ENCODE measurements around the gene FAAH. TPM values are rescaled to one million over a fixed set of nuclear protein-coding genes. Genes with fewer than 3 reads are reported as not detected.

The FAAH gene
- polyA plus RNA-seq, 3 donors: 18.0 to 19.5 (median 18.0) TPM

DNA sequence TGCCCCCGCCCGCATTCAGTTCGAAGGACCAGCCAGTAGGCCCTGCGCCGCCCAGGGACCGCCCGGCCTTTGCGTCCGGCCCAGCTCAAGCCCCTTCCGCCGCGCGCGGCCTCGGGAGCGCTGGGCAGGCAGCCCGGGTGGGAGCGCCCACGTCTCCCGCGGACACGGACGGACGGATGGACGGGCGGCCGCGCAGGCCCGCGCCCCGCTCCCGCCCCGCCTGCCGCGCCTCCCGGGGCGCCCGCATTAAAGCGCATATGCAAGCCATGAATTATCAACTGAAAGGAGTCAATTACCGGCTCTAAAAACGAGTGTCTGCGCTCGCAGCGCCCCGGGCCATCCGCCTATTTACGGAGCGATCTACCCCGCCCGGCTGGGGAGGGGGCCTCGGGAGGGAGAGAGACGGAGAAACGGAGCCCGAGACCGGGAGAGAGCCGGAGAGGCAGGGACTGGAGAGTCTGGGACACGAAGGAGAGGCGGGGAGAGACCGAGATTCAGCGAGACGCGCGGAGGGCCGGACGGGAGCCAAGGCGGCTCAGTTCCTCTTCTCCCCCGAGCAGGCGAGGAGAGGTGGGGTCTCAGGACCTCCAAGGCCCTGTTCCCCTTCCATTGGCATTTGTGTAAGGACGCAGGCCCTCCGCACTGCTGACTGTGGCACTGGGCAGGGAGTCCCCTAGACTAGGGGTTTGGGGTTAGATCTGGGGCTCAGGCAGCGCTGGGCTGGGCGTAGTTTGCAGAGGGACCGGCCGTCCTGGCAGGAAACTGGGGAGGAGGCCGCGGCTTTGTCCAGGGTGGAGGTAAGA, 54.2 kb downstream of the FAAH start:
- no peak for DNase-seq (ENCODE audit: low read depth in 3 of 3, low spot score in 2 of 3)

DNA sequence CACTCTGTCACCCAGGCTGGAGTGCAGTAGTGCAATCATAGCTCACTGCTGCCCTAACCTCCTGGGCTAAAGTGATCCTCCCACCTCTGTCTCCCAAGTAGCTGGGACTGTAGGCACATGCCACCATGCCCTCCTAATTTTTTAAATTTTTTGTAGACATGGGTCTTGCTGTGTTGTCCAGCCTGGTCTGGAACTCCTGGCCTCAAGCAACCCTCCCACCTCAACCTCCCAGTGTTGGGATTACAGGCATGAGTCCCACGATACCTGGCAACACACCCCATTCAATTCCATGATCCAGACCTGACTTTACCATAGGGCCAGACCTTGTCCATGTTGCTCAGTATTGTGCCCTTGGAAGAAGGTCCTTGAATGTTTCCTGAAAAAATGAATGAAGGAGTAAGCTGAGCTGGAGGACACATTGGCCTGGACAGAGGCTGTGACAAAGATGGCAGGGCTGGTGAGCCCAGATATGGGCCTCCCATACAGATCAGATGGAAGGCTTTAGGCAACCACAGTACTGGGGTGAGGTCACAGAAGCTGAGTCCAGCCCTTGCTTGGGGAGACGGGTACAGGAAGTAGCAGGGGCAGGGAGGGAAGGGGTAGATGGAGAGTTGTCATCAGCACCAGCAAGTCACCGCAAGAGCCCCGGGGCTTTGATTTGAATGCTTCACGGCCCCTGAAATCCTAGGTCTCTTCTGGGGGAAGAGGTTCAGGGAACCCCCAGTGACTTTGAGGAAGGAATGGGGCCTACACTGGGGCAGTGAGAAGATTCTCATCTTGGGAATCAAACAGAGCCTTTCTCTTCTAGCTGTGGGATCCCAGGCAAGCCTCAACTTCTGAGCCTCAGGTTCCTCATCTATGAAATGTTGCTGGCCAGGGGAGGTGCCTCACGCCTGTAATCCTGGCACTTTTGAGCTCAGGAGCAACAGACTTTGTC, 55.4 kb downstream of the FAAH start:
- no peak for DNase-seq (ENCODE audit: low read depth in 3 of 3, low spot score in 2 of 3)

DNA sequence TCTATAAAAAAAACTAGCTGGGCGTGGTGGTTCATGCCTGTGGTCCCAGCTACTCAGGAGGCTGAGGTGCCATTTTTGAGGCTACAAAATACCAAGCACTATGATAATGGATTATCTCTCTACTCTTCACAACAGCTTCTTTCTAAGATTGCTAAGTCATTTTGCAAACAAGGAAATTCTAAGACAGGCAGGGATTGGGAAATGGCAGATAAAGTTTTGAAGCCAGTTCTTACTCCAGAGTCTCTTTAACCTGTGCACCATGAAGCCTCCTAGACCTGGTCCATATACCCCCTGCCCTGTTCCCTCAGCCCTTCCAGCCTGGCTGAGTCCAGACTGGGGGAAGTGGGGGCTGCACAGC, 56.0 kb downstream of the FAAH start:
- no peak for DNase-seq (ENCODE audit: low read depth in 3 of 3, low spot score in 2 of 3)

DNA sequence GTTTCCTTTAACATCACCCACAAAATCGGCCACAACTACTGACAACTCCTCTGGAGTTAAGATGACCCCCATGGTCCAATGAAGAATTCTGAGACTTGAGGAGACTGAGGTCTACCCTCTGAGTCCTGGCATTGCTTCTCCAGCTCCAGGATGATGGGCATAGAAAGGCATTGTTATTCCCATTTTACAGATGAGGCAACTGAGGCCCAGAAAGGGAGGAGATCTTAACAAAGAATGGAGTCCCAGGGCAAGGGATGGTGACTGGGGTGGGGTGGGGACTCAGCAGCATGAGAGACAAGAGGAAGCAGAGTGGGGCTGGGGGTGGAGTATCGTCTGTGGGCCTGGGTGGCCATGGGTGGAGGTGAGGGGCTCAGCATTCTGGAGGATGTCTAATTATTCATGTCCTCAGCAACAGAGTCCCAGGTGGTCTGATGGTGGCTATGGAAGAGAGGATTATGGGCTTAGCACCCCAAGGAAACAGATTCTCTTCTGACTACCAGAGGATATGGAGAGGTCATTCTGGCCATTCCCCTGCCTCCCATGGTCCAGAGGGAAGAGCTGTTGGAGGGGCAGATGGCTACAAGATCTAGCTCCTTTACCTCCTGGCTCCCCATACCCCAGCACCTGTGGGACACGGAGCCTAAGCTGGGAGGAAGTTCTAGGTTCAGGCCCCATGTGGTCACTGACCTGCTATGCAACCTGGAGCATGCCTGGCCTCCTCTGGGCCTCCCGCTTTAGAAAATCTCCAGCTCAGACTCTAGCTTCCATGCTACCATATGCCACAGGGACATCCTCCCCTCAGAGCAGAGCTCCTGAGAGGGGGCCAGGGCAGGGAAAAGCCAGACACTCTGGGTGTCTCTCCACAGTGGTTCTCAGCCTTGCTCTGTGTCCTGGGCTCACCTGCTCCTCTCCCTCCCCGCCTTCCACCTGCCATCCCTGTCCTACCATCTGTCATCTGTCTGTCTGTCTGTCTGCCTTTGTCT, 58.1 kb downstream of the FAAH start:
- DNase-seq (ENCODE audit: low read depth in 3 of 3, low spot score in 2 of 3): no peak

DNA sequence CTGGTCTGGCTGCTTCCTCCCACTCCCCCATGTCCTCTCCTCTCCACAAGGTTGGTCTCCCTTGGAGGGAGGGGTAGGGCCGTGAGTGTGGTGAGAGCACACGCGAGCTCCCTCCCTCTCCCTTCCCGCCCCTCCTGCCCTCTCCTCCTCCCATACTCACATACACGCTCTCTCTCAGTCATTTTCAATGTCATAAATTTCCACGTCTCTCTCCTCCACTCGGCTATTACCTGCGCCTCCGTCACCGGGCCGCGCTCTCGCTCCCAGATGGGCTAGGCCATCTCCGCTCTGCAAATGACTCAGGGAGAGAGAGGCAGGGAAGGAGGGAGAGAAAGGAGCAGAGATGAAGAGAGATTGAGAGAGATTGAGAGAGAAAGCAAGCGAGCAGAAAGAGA, 58.8 kb downstream of the FAAH start:
- DNase-seq (ENCODE audit: low read depth in 3 of 3, low spot score in 2 of 3): no peak

DNA sequence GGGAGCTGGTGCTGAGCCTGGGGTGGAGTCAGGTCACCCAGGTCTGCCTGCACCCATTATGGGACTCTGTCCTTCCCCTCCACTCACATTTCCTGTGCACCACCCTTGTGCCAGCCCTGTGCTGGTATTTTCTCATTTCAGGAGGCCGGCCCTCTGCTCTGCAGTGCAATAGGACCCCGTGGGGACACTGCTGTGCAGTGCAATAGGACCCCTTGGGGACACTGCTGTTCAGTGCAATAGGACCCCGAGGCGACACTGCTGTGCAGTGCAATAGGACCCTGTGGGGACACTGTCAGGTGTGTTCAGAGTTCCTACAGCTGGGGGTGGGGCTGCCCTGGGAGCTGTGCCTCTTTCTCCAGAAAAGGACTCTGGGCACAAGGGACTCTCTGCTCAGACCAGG, 59.3 kb downstream of the FAAH start:
- no peak for DNase-seq (ENCODE audit: low read depth in 3 of 3, low spot score in 2 of 3)

DNA sequence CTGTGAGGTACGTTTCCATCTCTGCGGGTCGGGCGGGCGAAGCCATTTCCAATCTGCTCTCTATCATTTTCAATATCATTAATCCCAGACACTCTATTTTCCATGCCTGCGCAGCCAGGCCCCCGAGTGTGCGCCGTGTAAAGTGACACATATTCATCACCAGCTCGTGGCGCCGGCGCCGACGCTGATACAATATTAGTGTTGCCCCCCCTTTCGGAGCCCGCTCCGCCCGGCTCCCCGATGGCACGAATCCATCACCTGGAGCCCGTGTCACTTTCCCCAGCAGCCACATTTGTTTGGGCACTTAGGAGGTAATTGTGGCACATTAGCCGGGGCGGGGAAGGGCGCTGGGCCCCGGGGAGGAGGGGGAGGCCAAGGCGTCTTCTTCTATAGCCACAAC, 61.8 kb downstream of the FAAH start:
- DNase-seq (ENCODE audit: low read depth in 3 of 3, low spot score in 2 of 3): no peak

DNA sequence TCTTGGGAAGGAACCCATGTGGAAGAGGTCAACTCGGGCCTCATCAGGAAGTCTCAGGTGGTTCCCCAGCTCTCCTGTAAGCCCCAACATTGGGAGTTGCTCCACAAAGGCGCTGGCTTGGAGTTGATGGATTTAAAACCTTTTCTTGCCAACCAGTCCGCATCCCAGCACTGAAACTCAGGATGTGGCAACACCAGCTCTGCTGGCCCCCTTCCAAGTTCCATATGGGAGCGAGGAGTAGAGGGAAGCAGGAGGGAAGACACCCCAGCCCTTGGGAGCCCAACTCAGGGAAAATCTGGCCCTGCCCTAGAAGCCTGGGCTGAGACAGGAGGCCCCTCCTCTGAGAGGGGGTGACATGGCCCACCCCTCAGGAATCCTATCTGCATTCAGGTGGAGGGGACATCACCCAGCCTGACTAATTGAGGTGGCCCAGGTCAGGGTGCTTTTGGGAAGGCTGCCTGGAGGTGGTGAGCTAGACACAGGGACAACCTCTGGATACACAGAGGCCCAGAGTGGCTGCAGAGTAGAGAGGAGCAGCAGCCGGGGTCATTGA, 62.4 kb downstream of the FAAH start:
- no peak for DNase-seq (ENCODE audit: low read depth in 3 of 3, low spot score in 2 of 3)

DNA sequence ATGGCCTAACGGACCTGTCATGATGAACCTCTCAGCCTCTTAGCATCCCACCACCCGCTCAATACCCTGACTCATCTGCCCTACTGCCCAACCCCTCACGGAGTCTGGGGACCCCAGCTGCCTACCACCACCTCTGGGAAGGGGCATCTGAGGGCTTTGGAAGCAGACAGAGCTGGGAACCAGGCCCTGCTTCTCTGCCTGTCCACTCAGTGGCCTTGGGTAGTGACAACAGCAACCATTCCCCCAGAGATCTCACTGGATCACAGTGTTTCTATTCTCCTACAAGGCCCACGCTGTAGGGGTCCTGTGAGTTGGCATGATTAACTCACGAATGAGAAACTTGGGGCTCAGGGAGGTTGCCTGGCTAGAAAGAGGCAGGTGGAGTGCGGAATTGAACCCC, 63.1 kb downstream of the FAAH start:
- no peak for DNase-seq (ENCODE audit: low read depth in 3 of 3, low spot score in 2 of 3)

DNA sequence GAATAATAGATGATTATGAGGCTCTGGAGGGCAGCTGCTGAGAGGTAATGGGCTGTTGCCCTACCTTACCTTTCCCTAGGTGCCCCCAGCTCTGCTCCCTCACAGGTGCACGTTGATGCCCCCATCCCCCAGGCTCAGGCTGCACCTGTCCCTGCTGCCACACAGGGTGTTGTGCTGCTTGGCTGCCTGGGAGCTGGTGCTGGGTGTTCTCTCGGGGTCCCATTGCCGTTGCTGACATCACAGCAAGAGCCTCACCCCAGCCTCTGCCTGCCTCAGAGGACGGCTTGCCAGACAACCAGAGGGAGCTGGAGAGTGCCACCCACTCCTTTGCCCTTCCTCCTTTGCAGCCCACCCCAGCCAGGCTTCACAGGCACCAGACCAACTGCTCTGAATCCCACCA, 64.1 kb downstream of the FAAH start:
- DNase-seq (ENCODE audit: low read depth in 3 of 3, low spot score in 2 of 3): no peak

DNA sequence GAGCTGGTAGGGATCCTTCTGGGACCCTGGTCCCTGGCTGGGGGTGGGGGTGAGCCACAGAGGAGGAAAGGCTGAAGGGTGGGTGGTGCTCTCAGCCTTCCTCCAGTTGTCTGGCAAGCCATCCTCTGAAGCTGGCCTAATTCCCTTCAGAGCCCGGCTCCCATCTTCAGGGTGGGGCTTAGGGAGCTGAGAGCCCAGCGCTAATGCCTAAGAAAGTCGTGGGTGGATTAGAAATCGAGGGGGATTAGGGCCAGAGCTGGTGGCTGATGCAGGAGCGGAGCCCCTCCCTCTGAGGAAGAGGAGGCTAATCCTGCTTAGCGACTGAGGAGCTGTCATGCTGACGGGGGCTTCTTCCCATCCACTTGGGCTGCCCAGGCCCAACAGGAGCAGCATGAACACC, 64.7 kb downstream of the FAAH start:
- no peak for DNase-seq (ENCODE audit: low read depth in 3 of 3, low spot score in 2 of 3)

DNA sequence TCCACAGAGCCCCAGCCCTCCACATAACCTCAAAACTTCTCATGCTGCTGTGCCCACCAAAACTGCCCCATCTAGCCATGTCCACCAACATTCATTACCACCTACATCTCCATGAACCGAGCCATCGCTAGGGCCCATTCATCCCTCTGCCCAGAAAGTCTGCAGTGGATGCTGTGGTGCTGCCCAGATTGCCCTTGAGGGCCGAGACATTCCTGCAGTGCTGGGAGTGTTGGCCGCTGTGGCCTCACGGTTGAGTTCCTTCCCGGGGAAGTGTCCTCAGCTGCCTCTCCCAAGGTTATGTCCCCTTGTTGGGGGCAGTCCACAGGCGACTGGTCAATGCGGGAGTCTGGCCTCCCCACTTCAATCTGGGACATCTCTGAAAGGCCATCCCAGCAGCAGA, 65.2 kb downstream of the FAAH start:
- DNase-seq (ENCODE audit: low read depth in 3 of 3, low spot score in 2 of 3): no peak

DNA sequence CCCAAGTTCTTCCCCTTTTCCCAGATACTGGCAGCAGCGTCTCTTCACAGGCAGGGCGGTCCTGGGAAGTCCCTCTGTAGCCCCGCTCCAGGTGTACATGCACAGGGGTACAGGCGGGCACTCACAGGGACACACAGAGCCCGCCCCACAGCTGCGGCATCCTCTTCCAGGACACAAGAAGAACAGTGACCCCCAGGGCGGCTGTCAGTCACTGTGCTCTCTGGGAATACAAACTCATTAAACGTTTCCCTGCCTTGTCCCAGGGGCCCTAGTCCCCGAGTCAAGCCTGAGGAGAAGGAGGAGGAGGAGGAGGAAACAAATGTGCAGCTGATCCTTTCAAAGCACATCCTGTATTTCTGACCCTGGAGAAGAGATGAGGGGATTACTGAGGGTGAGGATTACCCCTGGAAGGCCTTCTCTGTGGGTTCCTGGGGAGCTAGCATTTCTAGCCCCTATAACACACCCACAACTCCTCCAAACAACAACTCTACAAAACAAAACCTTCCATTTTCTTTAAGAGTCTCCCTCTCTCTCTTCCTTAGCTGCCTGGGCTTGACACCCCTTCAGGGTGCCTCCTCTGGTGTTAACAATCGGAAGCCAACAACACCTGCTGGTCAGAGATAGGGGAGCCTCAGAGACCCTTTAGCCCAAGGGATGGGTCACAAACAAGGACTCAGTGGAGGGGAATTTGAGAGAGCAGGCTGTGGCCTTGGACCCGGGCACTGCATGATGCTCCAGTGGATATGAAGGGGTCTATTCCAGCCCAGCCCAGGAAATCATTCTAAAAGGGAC, 67.1 kb downstream of the FAAH start:
- DNase-seq (ENCODE audit: low read depth in 3 of 3, low spot score in 2 of 3): no peak

DNA sequence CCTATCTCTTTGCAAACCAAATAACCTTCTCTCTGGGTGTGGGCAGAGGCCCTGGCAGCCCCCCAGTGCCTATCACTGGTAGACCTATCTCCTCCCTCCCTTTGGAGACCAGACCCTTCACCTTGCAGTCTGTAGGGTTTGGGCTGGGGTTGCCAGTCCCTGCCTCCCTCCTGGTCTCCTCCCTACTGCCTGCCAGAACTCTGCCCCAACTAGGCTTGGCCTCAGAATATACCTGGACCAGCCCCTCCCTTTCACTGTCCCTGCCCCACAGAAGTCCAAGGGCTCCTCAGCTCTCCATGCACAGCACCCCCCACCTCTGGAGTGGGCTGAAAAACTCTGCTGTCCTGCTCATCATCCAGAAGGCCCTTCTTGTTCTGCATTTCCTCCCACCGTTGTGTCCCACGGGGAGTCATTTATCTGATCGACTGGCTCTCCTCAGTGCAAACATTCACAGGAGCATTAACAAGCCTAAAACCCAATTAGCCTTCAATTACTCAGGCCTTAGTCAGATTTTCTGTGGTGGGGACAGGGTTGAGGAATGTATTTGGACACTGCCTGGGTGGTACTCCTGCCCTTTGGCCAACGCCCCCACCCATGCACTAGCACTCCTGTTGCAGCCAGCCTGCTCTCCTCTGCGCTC, 67.8 kb downstream of the FAAH start:
- no peak for DNase-seq (ENCODE audit: low read depth in 3 of 3, low spot score in 2 of 3)

Other genes starting within 250 kb of the FAAH start
- 10 to 100 TPM; 75.4 to 94.9 (median 81.0) TPM for gene TSPAN1, start 219.2 kb upstream of the FAAH start, polyA plus RNA-seq (ENCODE audit: insufficient read length in 3 of 3)
- gene P3R3URF, start 217.8 kb upstream of the FAAH start, polyA plus RNA-seq (ENCODE audit: insufficient read length in 3 of 3): not detected
- gene POMGNT1, start 195.9 kb upstream of the FAAH start, polyA plus RNA-seq (ENCODE audit: insufficient read length in 3 of 3): 10 to 100 TPM; 68.3 to 72.6 (median 71.9) TPM
- gene LURAP1, start 191.0 kb upstream of the FAAH start, polyA plus RNA-seq (ENCODE audit: insufficient read length in 3 of 3): 1 to 10 TPM; 2.6 to 3.0 (median 2.8) TPM
- 10 to 100 TPM; 10.4 to 12.8 (median 10.9) TPM for gene RAD54L, start 146.6 kb upstream of the FAAH start, polyA plus RNA-seq (ENCODE audit: insufficient read length in 3 of 3)
- gene LRRC41, start 90.7 kb upstream of the FAAH start, polyA plus RNA-seq (ENCODE audit: insufficient read length in 3 of 3): 10 to 100 TPM; 73.7 to 77.8 (median 75.9) TPM
- 100 to 1,000 TPM; 468 to 505 (median 473) TPM for gene UQCRH, start 90.6 kb upstream of the FAAH start, polyA plus RNA-seq (ENCODE audit: insufficient read length in 3 of 3)
- 10 to 100 TPM; 25.4 to 28.0 (median 27.8) TPM for gene NSUN4, start 53.5 kb upstream of the FAAH start, polyA plus RNA-seq (ENCODE audit: insufficient read length in 3 of 3)
- gene DMBX1, start 95.5 kb downstream of the FAAH start, polyA plus RNA-seq (ENCODE audit: insufficient read length in 3 of 3): not detected
- gene KNCN, start 157.3 kb downstream of the FAAH start, polyA plus RNA-seq (ENCODE audit: insufficient read length in 3 of 3): not detected
- 10 to 100 TPM; 20.0 to 22.6 (median 20.8) TPM for gene MKNK1, start 210.0 kb downstream of the FAAH start, polyA plus RNA-seq (ENCODE audit: insufficient read length in 3 of 3)
- 10 to 100 TPM; 12.1 to 13.4 (median 12.4) TPM for gene MOB3C, start 222.5 kb downstream of the FAAH start, polyA plus RNA-seq (ENCODE audit: insufficient read length in 3 of 3)

Measured in right renal cortex interstitium (tissue), 3 donors.